Forelimb muscle (tissue), 1 donor: ENCODE data around the gene ETS1. TPM values are rescaled to one million over a fixed set of nuclear protein-coding genes. Genes with fewer than 3 reads are reported as not detected.

ENCODE experiments used
- DNase-seq: peaks from one replicate; pipeline ENCODE4 v3.0.0-alpha.2; 2013; ENCODE audit warnings: low read depth
- polyA plus RNA-seq: library from polyadenylated mRNA; unstranded; fragments of 120-200 nt; gene quantifications from one replicate; pipeline ENCODE4 v1.2.1, GENCODE V29; 2013; ENCODE audit not compliant: insufficient read length

ETS1 gene
- polyA plus RNA-seq, 1 donor: 45.2 TPM

DNA sequence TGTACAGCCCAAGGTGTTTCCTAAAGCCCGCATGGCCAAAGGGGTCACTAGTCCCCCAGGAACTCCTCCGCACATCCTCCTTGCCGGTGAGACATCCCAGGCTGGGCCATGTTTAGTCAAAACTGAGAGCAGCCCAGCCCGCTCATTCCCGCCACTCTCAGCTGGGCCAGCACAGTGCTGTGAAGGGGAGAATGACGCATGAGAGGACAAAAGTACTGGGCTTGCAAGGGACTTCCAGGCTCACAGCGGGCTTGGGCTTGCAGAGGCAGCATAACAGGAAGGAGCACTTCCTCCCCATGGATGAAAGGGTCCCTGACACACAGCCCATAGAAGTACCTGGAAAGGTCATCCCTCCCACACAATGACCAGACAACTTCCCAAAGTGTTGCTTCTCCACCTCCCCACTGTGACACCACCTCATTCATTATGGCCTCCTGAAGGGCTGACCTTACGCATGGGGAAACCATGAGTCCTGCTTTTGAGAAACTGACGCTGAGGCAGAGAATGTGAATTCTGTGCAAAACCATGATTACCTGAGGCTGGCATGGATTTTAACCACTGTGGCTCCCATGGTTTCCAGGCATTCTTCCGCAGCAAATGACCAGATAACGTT lies 19.1 kb downstream of the ETS1 start:
- DNase-seq: no peak

- DNase-seq: no peak
Observed at GRCh38 chr11:128567130-128567529, 20.2 kb downstream of the ETS1 start.

DNA sequence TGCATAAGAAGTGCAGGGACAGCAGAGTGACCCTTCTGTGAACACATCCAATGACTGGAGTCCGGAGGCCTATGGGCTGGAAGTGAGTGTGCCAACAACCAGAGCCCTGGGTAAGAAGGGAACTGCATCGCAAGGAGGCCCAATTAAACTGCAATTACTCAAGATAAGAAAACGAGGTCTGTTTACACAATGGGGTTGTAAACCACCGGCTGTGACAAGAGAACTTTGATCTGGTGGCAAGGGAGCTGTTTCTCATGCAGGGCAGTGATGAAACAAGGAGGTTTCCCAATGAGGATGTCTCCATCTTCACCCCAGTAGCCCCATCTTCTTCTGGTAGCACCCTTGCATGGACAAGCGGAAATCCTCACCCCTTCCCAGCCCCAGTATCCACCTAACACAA lies 21.5 kb downstream of the ETS1 start:
- DNase-seq: no peak

- no peak for DNase-seq
Observed at GRCh38 chr11:128564642-128565245, 22.6 kb downstream of the ETS1 start.

- DNase-seq: no peak
Observed at GRCh38 chr11:128563942-128564641, 23.3 kb downstream of the ETS1 start.

DNA sequence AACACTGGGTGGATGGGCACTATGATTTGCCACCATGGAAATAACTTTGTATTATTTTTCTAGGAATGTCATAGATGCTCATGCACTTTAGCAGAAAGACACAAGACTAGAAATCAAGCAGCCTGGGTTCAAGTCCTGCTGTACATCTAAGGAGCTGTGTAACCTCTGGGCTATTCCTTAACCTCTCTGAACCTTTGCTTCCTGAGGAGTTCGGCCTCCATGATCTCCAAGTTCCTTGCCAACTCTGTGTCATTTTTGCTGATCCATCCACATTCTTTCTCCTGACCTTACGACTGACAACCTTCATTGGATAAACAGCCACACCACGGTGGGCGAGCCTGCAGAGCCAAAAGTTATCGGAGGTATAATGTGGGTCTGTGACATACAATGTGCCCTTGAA lies 24.1 kb downstream of the ETS1 start:
- no peak for DNase-seq

DNA sequence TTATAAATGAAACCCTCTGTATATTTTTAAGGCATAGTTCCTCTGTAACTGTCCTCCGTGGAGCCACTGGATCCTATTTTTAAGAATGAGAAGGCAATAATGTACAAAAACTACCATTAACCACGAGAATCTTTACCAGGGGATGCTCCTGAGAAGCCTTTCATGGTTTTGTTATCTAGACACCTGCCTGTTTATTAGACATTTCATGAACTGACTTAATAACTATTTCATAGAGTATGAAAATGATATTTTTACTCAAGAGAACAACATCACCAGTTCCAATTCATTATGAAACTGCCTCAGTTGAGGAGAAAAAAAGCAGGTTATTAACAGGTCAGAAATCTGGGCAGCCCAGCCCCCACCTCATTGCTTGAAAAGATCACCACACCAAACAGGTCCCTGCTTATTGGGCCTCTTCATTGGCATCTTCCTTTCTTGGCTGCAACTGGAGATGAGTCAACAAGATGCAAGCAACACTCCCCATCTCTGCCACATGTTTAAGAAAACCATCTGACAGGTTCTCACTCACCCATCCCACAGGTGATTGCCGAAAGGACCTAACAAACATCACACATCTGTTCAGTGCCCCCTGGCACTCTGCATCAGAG lies 27.8 kb downstream of the ETS1 start:
- DNase-seq: no peak

DNA sequence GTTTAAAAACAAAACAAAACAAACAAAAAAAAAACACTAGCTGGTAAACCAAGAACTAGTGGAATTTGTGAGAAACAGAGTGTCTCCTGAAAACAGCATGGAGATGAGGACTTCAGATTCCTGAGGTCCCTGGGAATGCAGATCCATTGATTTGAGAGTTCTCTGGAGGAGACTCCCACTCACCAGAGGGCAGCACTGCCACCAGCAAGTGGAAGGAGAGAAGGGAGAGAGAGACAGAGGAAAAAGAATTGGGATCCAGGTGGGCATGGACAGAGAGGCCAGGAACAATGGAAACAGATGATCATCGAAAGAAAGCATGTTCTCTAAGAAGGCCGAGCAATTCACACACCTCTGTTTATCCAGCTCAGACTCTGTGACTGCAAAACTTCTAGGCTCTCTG lies 31.8 kb downstream of the ETS1 start:
- no peak for DNase-seq

GRCh38 chr11:128553662-128554362 lies 33.5 kb downstream of the ETS1 start:
- no peak for DNase-seq

GRCh38 chr11:128552783-128553661 lies 34.3 kb downstream of the ETS1 start:
- no peak for DNase-seq

DNA sequence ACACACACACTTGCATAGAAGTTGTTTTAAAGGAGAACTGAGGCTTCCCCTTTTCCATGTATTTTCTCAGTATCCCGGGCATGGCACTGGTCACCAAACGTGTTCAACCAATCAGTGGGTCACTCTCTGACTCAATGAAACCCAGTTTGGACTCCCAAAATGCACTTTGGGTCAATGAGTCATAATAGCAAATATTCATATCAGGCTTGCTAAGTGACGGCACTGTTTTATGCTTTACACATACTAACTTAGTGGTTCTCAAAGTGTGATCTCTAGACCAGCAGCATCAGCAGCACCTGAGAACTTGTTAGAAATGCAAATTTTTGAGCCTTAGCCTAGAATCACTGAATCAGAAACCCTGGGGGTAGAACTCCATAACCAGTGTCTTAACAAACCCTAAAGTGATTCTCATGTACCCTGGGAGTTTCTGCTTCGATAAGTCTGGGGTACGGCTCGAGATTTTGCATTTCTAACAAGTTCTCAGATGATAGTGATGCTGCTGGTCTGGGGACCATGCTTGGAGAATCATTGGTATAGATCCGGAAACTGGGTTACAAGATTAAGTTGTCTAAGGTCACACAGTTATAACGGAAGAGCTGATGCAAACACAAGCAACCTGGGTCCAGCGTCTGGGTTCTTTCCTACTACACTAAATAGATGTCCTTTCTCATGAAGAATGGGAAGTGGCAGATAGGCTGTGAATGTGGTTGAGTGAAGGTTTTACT lies 35.6 kb downstream of the ETS1 start:
- no peak for DNase-seq

GRCh38 chr11:128551058-128551457 lies 36.3 kb downstream of the ETS1 start:
- DNase-seq: no peak

DNA sequence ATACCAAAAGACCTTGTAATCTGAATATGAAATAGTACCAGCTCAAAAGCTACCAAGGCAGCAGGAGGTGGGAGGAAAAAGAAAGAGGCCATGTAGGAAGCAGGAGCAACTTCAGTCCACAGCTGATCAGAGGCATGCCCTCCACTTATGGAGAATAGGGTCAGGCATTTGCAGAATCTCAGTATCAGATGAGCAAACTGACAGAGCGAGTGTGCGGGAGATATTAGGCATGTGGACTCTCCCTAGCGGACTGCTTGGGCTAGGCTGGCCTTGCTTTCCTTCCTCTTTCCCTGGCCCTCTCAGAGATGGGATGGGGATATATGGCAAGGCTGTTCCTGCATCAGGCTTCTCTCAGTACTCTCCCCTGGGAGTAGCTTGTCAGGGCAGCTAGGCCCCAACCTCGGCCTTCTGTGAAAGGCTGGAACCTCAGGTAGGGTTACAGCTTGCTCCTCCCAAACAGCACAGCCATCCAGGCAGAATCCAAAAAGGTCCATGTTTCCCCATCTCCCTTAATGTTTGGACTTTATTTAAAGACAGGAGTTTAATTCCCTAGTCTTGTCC lies 37.0 kb downstream of the ETS1 start:
- DNase-seq: no peak

DNA sequence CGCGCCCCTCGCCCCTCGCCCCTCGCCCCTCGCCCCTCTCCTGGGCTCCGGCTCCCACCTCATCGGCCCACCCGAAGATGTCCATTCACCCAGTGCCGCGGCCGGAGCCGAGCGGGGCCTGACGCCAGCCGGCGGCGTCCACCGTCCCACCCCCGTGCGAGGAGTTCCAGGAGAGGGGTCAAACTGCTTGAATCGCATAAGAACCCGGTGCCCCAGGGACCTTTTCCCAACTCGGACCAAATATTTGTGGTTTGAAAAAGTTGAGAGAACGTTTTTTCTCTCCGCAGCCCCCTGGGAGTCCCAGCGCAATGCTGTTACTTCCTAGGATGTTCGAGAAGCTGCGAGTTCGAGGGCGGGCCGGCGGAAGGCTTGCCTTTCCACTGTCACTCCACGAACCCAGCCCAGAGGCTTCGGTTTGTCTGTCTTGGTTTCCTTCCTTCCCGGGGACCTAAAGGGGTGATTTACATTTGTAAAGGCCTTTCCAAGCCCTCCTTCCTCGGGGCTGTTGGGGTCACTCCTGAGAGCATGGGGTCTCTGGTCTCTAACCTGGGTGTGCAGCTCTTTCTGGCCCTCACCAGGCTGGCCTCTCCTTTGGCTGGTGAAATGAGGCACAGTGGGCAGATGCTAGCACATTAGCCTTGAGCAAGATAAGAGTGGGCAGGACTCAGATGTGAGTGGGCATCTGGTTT lies 38.0 kb downstream of the ETS1 start:
- no peak for DNase-seq

GRCh38 chr11:128548649-128549255 lies 38.6 kb downstream of the ETS1 start:
- no peak for DNase-seq

DNA sequence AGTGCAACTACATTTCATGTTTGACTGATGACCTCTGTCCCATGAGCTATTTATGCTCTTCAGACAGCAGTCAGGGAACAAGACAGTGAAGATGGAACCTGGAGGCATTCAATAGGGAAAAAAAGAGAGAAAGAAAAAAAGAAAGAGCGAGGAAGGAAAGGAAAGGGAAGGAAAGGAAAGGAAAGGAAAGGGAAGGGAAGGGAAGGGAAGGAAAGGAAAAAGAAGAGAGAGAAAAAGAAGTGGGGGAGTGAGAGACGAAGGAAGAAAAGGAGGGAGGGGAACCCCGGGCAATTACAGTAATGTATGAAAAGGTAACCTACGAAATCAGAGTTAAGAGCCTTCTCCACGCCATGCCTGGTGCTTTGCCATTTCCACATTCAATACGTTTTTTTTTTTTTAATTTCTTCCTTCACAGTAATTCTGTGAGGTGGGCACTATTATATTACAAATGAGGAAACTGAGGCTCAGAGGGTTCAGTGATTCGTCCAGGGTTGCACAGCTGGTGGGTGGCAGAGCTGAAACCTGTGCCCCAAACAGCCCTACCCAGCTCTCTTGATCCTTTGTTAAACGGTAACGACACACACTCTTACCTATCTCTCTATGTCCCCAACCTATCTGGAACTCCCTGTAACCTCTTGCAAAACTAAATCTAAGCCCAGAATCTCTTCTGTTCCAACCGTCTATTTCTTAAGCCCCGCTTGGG lies 39.3 kb downstream of the ETS1 start:
- no peak for DNase-seq

- DNase-seq: no peak
Observed at GRCh38 chr11:128546916-128547315, 40.4 kb downstream of the ETS1 start.

GRCh38 chr11:128544471-128545051 lies 42.8 kb downstream of the ETS1 start:
- DNase-seq: no peak
